Measurements from ENCODE around the gene KLF6.
"Not testable (repeated sequence)": the region's sequence is repeated elsewhere in the genome, so short reads cannot be mapped to it uniquely, and the experiment has no call there.

Gene KLF6

DNA sequence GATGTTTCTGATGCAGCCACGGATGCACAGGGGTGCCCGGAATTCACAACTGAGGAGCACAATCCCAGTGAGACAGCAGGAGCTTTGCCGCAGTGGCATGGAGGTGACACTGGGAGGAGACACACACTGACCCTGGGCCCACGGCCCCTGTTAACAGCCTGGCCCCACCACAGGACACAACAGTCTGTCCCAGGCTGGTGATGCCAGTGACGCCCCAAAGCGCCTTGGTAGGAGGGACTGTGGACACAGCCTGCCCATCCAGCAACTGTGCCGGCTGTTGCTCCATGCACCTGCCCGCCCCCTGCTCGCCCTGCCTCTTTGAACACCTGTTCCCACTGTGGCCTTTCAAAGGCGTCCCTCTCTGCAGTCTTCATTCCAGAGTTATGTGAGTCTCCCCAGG is 49.8 kb downstream of the KLF6 start:
- H3K36me3 Mint-ChIP-seq (ENCODE audit: insufficient read depth), result no peaks in the 10 kb centered on the region
- H3K4me3 Mint-ChIP-seq, result no peak overlapping the region
- H3K4me1 Mint-ChIP-seq, result peaks cover 13% of the 10 kb centered on the region
- ATAC-seq (replicated peaks; ENCODE audit: extremely low read depth, poor library complexity, severe bottlenecking) (no peak), DNase-seq (ENCODE audit: low spot score in 2 of 2) (no peak)
- no peak overlapping the region for H3K27ac Mint-ChIP-seq (ENCODE audit: low read depth)
- no peaks in the 10 kb centered on the region for H3K27me3 Mint-ChIP-seq
- H3K9me3 Mint-ChIP-seq, result peaks cover 7% of the 10 kb centered on the region

DNA sequence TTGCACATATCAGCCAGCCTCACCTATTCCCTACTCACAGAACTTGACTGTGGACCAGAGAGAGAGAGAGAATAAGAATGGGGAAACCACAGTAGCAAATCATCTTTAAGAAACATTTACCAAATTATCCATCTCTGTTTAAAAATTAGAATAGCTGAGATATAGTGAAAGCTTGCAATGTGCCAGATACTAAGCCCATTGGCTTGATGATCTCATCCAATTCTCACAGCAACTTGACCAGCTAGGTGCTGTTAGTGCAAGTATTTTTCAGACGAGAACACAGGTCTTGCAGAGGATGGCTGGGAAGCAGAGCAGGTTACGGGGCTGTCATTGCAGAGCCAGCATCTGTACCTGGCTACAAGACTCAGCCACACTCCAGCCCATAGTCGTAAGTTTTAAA is 50.9 kb downstream of the KLF6 start:
- H3K4me1 Mint-ChIP-seq, result peaks cover 7% of the 10 kb centered on the region
- no peak overlapping the region for H3K4me3 Mint-ChIP-seq
- no peaks in the 10 kb centered on the region for H3K27me3 Mint-ChIP-seq
- no peak overlapping the region for H3K27ac Mint-ChIP-seq (ENCODE audit: low read depth)
- DNase-seq (ENCODE audit: low spot score in 2 of 2) (no peak), ATAC-seq (replicated peaks; ENCODE audit: extremely low read depth, poor library complexity, severe bottlenecking) (no peak)
- H3K9me3 Mint-ChIP-seq, result peaks cover 7% of the 10 kb centered on the region
- no peaks in the 10 kb centered on the region for H3K36me3 Mint-ChIP-seq (ENCODE audit: insufficient read depth)

GRCh38 chr10:3732183-3732582 is 52.8 kb downstream of the KLF6 start:
- not testable (repeated sequence) for ATAC-seq (replicated peaks; ENCODE audit: extremely low read depth, poor library complexity, severe bottlenecking); H3K27me3 Mint-ChIP-seq; H3K27ac Mint-ChIP-seq (ENCODE audit: low read depth)

GRCh38 chr10:3729397-3729976 is 55.5 kb downstream of the KLF6 start:
- H3K36me3 Mint-ChIP-seq (ENCODE audit: insufficient read depth), result no peaks in the 10 kb centered on the region
- H3K4me3 Mint-ChIP-seq, result no peak overlapping the region
- H3K9me3 Mint-ChIP-seq, result peaks cover 7% of the 10 kb centered on the region
- no peaks in the 10 kb centered on the region for H3K27me3 Mint-ChIP-seq
- no peak for ATAC-seq (replicated peaks; ENCODE audit: extremely low read depth, poor library complexity, severe bottlenecking)
- no peak for DNase-seq (ENCODE audit: low spot score in 2 of 2)
- no peak overlapping the region for H3K27ac Mint-ChIP-seq (ENCODE audit: low read depth)
- H3K4me1 Mint-ChIP-seq, result no peaks in the 10 kb centered on the region

More at GRCh38 chr10:3732183-3732582, 52.8 kb downstream of the KLF6 start:
- DNase-seq (ENCODE audit: low spot score in 2 of 2); H3K9me3 Mint-ChIP-seq; H3K4me3 Mint-ChIP-seq; H3K36me3 Mint-ChIP-seq (ENCODE audit: insufficient read depth); H3K4me1 Mint-ChIP-seq: not testable (repeated sequence)

GRCh38 chr10:3728563-3728962 is 56.4 kb downstream of the KLF6 start:
- Mint-ChIP-seq H3K4me3 (no peak overlapping the region), H3K27ac (ENCODE audit: low read depth) (no peak overlapping the region), H3K4me1 (no peaks in the 10 kb centered on the region), H3K9me3 (peaks cover 7% of the 10 kb centered on the region), H3K36me3 (ENCODE audit: insufficient read depth) (no peaks in the 10 kb centered on the region), H3K27me3 (no peaks in the 10 kb centered on the region)
- ATAC-seq (replicated peaks; ENCODE audit: extremely low read depth, poor library complexity, severe bottlenecking) (no peak), DNase-seq (ENCODE audit: low spot score in 2 of 2) (no peak)

- no peak for DNase-seq (ENCODE audit: low spot score in 2 of 2)
- Mint-ChIP-seq H3K9me3 (peaks cover 3% of the 10 kb centered on the region), H3K4me1 (no peaks in the 10 kb centered on the region), H3K4me3 (no peak overlapping the region), H3K27ac (ENCODE audit: low read depth) (no peak overlapping the region), H3K27me3 (no peaks in the 10 kb centered on the region), H3K36me3 (ENCODE audit: insufficient read depth) (no peaks in the 10 kb centered on the region)
- no peak for ATAC-seq (replicated peaks; ENCODE audit: extremely low read depth, poor library complexity, severe bottlenecking)
Observed at GRCh38 chr10:3727268-3727667, 57.7 kb downstream of the KLF6 start.
